Body of pancreas (tissue), 4 donors: ENCODE measurements around the gene GOLGA3. TPM values are rescaled to one million over a fixed set of nuclear protein-coding genes. Genes with fewer than 3 reads are reported as not detected.
"Not testable (repeated sequence)": the region's sequence is repeated elsewhere in the genome, so short reads cannot be mapped to it uniquely, and the experiment has no call there.

Experiments
- ATAC-seq: fragments of 150-250 bp; one replicate; pipeline ENCODE4 v1.9.1; 2016
- DNase-seq, 4 donors: peaks; one replicate each; pipeline ENCODE4 v3.0.0-alpha.2; 2019
- H3K27ac ChIP-seq, 4 donors: fragments of 200-600 bp; sonication (generic); 1 replicate in 3 of 4; 2 replicates in 1 of 4; pipeline versions ENCODE4 v1.5.1 to v1.6.1; 2016 to 2019; ENCODE audit warnings: mild to moderate bottlenecking in 1 of 4, mixed read lengths in 1 of 4, moderate library complexity in 1 of 4
- H3K27me3 ChIP-seq, 2 donors: fragments of 200-600 bp; sonication (generic); one replicate each; pipeline ENCODE4 v1.6.0; 2016; ENCODE audit warnings: mild to moderate bottlenecking in 1 of 2
- H3K36me3 ChIP-seq, 2 donors: fragments of 200-600 bp; sonication (generic); replicated peaks in 1 of 2; 2 replicates each; pipeline ENCODE4 v1.5.1; 2016; ENCODE audit warnings: low read depth in 2 of 2; ENCODE audit not compliant: insufficient read depth in 1 of 2
- H3K4me1 ChIP-seq: fragments of 200-600 bp; sonication (generic); one replicate; pipeline ENCODE4 v1.6.0; 2016
- H3K4me3 ChIP-seq, 2 donors: fragments of 200-600 bp; sonication (generic); 1 replicate in 1 of 2; 2 replicates in 1 of 2; pipeline ENCODE4 v1.5.1; 2016 to 2019
- H3K9me3 ChIP-seq, 3 donors: fragments of 200-600 bp; sonication (generic); 1 replicate in 2 of 3; 2 replicates in 1 of 3; pipeline ENCODE4 v1.5.1; 2016
- CTCF ChIP-seq, 7 experiments: fragments of 450-650 bp in 4 of 7; fragments of 200-600 bp in 3 of 7; sonication (generic) in 3 of 7; IDR thresholded peaks; one replicate each; pipeline ENCODE4 v1.5.1; 2016 to 2019; ENCODE audit warnings: antibody characterized with exemption in 7 of 7
- POLR2A ChIP-seq, 3 donors: fragments of 450-650 bp; IDR thresholded peaks; one replicate each; pipeline ENCODE4 v1.6.1; 2016; ENCODE audit warnings: antibody characterized with exemption in 3 of 3, mild to moderate bottlenecking in 2 of 3
- WGBS, 2 donors: methylation state at CpG; one replicate each; pipeline ENCODE4 v1.1.5; 2017; 5-methylcytosine and 5-hydroxymethylcytosine counted together
- intact Hi-C: fragments of 100-400 bp; cut with DNase I; formaldehyde crosslinking; loops from one replicate; pipeline ENCODE4 v1.15.1; 2023
- total RNA-seq, 2 donors: library from RNA; depleted of rRNA; stranded (reverse); fragments of >200 nt; gene quantifications; one replicate each; pipeline ENCODE4 v1.1.0, GENCODE V29; 2016

GOLGA3 gene
- total RNA-seq, 2 donors from 2014 or later: 57.3 to 98.6 TPM

- H3K27me3 ChIP-seq: no peaks in the 10 kb centered on the region
- ATAC-seq (no peak), DNase-seq (no peak)
- no peak overlapping the region for H3K27ac ChIP-seq
- intact Hi-C loops: no loop called here
- no peaks in the 10 kb centered on the region for H3K9me3 ChIP-seq
- WGBS, 2 donors: 93% methylated on average over 8 of the region's 8 CpGs
- H3K4me3 ChIP-seq: no peak overlapping the region
- TF ChIP-seq CTCF (IDR thresholded peaks at IDR 0.05): no peak
- no peak for TF ChIP-seq POLR2A (IDR thresholded peaks at IDR 0.05)
- peaks cover 9 to 33% of the 10 kb centered on the region in 2 donors for H3K36me3 ChIP-seq
- H3K4me1 ChIP-seq: no peaks in the 10 kb centered on the region
Measured at GRCh38 chr12:132818562-132818961, 10.1 kb downstream of the GOLGA3 start.

GRCh38 chr12:132814232-132814631 lies 14.4 kb downstream of the GOLGA3 start:
- ATAC-seq (no peak), DNase-seq (no peak)
- Histone ChIP-seq H3K9me3 (no peaks in the 10 kb centered on the region), H3K4me1 (no peaks in the 10 kb centered on the region), H3K27ac (no peak overlapping the region), H3K4me3 (no peak overlapping the region), H3K36me3 (peaks cover 9 to 38% of the 10 kb centered on the region in 2 donors), H3K27me3 (no peaks in the 10 kb centered on the region)
- WGBS, 2 donors: 96 to 97% methylated on average over 10 to 21 of the region's 21 CpGs
- intact Hi-C loops: no loop called here
- TF ChIP-seq POLR2A (IDR thresholded peaks at IDR 0.05) (no peak), CTCF (IDR thresholded peaks at IDR 0.05) (no peak)

- ATAC-seq: no peak
- intact Hi-C loops: no loop called here
- Histone ChIP-seq H3K36me3 (peaks cover 9 to 36% of the 10 kb centered on the region in 2 donors), H3K9me3 (no peaks in the 10 kb centered on the region), H3K27ac (no peak overlapping the region), H3K4me1 (no peaks in the 10 kb centered on the region), H3K4me3 (no peak overlapping the region), H3K27me3 (no peaks in the 10 kb centered on the region)
- DNase-seq: no peak
- TF ChIP-seq POLR2A (IDR thresholded peaks at IDR 0.05) (no peak), CTCF (IDR thresholded peaks at IDR 0.05) (no peak)
- 98 to 100% methylated on average over 6 of the region's 6 CpGs for WGBS, 2 donors
Measured at GRCh38 chr12:132813443-132813842, 15.2 kb downstream of the GOLGA3 start.

- Histone ChIP-seq H3K4me3 (no peak overlapping the region), H3K9me3 (no peaks in the 10 kb centered on the region), H3K36me3 (peaks cover 9 to 38% of the 10 kb centered on the region in 2 donors), H3K4me1 (no peaks in the 10 kb centered on the region), H3K27ac (no peak overlapping the region), H3K27me3 (no peaks in the 10 kb centered on the region)
- WGBS, 2 donors: 87 to 91% methylated on average over 8 of the region's 8 CpGs
- TF ChIP-seq POLR2A (IDR thresholded peaks at IDR 0.05): no peak
- no peak for TF ChIP-seq CTCF (IDR thresholded peaks at IDR 0.05)
- ATAC-seq (no peak), DNase-seq (no peak)
- intact Hi-C loops: no loop called here
Measured at GRCh38 chr12:132812631-132813305, 15.9 kb downstream of the GOLGA3 start.

GRCh38 chr12:132809391-132809790 lies 19.3 kb downstream of the GOLGA3 start:
- intact Hi-C loops, H3K9me3 ChIP-seq, H3K4me3 ChIP-seq, H3K27me3 ChIP-seq, H3K27ac ChIP-seq, ATAC-seq, H3K4me1 ChIP-seq: not testable (repeated sequence)
- peak in 3 of 4 donors; percentile 31 to 44 (median 33) for DNase-seq
- peaks cover 4 to 36% of the 10 kb centered on the region in 2 donors for H3K36me3 ChIP-seq
- WGBS, 2 donors: 56 to 94% methylated on average over 8 to 10 of the region's 13 CpGs
- peak in 5 of 7 experiments; percentile 9 to 27 (median 13) for TF ChIP-seq CTCF (IDR thresholded peaks at IDR 0.05)
